Transverse colon (tissue), 3 donors: ENCODE results near the gene B3GALT5.

Experiments
- CTCF ChIP-seq, 5 experiments: fragments of 200-600 bp in 3 of 5; fragments of 450-650 bp in 2 of 5; sonication (generic) in 3 of 5; IDR thresholded peaks; 1 replicate in 2 of 5; 2 replicates in 3 of 5; pipeline ENCODE4 v1.5.1; 2016 to 2017; ENCODE audit warnings: antibody characterized with exemption in 5 of 5, inconsistent platforms in 3 of 5, mild to moderate bottlenecking in 2 of 5, moderate library complexity in 1 of 5
- EP300 ChIP-seq: sonication (generic); formaldehyde crosslinking; IDR thresholded peaks from one replicate; pipeline ENCODE4 v1.6.1; 2017; ENCODE audit warnings: antibody characterized with exemption, low read depth
- POLR2A ChIP-seq: fragments of 450-650 bp; IDR thresholded peaks from one replicate; pipeline ENCODE4 v1.6.1; 2016; ENCODE audit warnings: antibody characterized with exemption, mild to moderate bottlenecking, moderate library complexity

GRCh38 chr21:39587376-39587775 lies 25.4 kb upstream of the B3GALT5 start:
- TF ChIP-seq CTCF (IDR thresholded peaks at IDR 0.05) (no peak), POLR2A (no peak), EP300 (no peak)
